ENCODE results near the gene GSTT2B.

DNA sequence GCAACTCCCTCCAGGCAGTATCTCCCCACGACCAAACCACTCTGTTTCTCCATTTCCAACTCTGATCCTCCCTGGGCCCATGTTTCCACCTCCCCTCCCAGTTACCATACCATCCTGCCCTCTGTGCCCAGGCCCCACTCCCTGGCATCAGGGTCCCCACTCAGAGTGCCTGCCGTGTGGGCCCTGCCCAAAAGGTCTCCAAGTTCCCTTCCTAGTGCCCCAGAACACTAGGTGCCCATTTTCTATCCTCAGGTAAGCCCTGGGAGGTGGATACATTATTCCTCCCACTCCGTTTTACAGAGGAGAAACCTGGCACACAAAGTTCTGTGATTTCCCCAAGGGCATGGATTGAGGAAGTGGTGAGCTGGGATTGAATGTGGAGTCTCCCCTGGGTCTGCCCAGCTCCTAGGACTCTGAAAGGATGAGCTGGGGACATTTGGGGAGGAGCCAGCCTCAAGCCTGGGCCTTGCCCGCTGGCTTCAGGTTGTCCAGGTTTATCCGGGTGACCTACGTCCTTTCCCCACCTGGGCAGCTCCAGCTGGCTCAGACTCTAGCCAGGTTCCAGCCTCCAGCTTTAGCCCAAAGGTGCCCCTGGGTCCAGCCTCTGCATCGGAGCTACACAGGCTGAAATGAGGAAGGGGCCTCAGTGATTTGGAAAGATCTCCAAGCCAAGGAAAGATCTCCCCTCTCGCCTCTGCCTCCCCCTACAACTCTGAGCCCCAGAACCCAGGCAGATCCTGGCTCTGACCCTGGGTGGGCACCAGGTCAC is 46.4 kb upstream of the GSTT2B start:
- no peak for TF ChIP-seq CHD2 (IDR thresholded peaks at IDR 0.05; ENCODE audit: low read length)
- TF ChIP-seq BRCA1 (IDR thresholded peaks at IDR 0.05; ENCODE audit: low read depth, low read length) = no peak
- TF ChIP-seq, protein P1, sequence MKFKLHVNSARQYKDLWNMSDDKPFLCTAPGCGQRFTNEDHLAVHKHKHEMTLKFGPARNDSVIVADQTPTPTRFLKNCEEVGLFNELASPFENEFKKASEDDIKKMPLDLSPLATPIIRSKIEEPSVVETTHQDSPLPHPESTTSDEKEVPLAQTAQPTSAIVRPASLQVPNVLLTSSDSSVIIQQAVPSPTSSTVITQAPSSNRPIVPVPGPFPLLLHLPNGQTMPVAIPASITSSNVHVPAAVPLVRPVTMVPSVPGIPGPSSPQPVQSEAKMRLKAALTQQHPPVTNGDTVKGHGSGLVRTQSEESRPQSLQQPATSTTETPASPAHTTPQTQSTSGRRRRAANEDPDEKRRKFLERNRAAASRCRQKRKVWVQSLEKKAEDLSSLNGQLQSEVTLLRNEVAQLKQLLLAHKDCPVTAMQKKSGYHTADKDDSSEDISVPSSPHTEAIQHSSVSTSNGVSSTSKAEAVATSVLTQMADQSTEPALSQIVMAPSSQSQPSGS (IDR thresholded peaks at IDR 0.05; ENCODE audit: low read length) = no peak
- TF ChIP-seq, protein P2, sequence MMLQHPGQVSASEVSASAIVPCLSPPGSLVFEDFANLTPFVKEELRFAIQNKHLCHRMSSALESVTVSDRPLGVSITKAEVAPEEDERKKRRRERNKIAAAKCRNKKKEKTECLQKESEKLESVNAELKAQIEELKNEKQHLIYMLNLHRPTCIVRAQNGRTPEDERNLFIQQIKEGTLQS (IDR thresholded peaks at IDR 0.05; ENCODE audit: insufficient read depth, low read depth, low read length) = no peak
- no peak for TF ChIP-seq POLR2AphosphoS5 (IDR thresholded peaks at IDR 0.05; ENCODE audit: low read depth, low read length)
- no peak for TF ChIP-seq EP300 (IDR thresholded peaks at IDR 0.05; ENCODE audit: borderline replicate concordance in 1 of 2, low read depth in 2 of 2, low read length in 2 of 2)
- TF ChIP-seq, protein P3, sequence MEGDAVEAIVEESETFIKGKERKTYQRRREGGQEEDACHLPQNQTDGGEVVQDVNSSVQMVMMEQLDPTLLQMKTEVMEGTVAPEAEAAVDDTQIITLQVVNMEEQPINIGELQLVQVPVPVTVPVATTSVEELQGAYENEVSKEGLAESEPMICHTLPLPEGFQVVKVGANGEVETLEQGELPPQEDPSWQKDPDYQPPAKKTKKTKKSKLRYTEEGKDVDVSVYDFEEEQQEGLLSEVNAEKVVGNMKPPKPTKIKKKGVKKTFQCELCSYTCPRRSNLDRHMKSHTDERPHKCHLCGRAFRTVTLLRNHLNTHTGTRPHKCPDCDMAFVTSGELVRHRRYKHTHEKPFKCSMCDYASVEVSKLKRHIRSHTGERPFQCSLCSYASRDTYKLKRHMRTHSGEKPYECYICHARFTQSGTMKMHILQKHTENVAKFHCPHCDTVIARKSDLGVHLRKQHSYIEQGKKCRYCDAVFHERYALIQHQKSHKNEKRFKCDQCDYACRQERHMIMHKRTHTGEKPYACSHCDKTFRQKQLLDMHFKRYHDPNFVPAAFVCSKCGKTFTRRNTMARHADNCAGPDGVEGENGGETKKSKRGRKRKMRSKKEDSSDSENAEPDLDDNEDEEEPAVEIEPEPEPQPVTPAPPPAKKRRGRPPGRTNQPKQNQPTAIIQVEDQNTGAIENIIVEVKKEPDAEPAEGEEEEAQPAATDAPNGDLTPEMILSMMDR (IDR thresholded peaks at IDR 0.05; ENCODE audit: control extremely low read depth in 1 of 3, insufficient read depth in 1 of 3, low read depth in 1 of 3, low read length in 3 of 3) = no peak
- no peak for TF ChIP-seq YY1 (IDR thresholded peaks at IDR 0.05; ENCODE audit: low read depth, low read length)
- no peak for TF ChIP-seq MAFK (IDR thresholded peaks at IDR 0.05; ENCODE audit: low read depth, low read length)
- no peak for TF ChIP-seq RFX5 (IDR thresholded peaks at IDR 0.05; ENCODE audit: borderline replicate concordance, low read depth, low read length)
- TF ChIP-seq NRF1 (IDR thresholded peaks at IDR 0.05; ENCODE audit: low read depth, low read length) = no peak
- no peak for TF ChIP-seq POLR2A (IDR thresholded peaks at IDR 0.05; ENCODE audit: control extremely low read depth in 1 of 2, low read depth in 2 of 2, low read length in 2 of 2)
